T-helper 17 cell (primary cell): ENCODE measurements around the gene TAOK1. TPM values are rescaled to one million over a fixed set of nuclear protein-coding genes. Genes with fewer than 3 reads are reported as not detected.

Experiments
- total RNA-seq, 4 donors: library from RNA in 2 of 4; stranded (reverse) in 2 of 4; gene quantifications; one replicate each; pipeline ENCODE4 v1.2.3 and lab custom pipeline; 2022 to 2026

Gene TAOK1
- total RNA-seq, 2 donors from 2014 or later: 54.3 to 58.2 TPM

Other genes starting within 250 kb of the TAOK1 start
- 100 to 1,000 TPM; 142 to 153 TPM for gene MYO18A, start 210.0 kb upstream of the TAOK1 start, total RNA-seq
- not detected for gene CRYBA1, start 143.5 kb upstream of the TAOK1 start, total RNA-seq
- gene NUFIP2, start 96.2 kb upstream of the TAOK1 start, total RNA-seq: 10 to 100 TPM; 70.0 to 76.8 TPM
- 10 to 100 TPM; 14.2 to 15.6 TPM for gene ABHD15, start 176.7 kb downstream of the TAOK1 start, total RNA-seq
- 10 to 100 TPM; 92.2 to 98.6 TPM for gene TP53I13, start 178.3 kb downstream of the TAOK1 start, total RNA-seq
- 10 to 100 TPM; 45.4 to 48.3 TPM for gene GIT1, start 199.3 kb downstream of the TAOK1 start, total RNA-seq
- gene ANKRD13B, start 202.8 kb downstream of the TAOK1 start, total RNA-seq: 1 to 10 TPM; 5.9 to 7.9 TPM
- gene CORO6, start 232.5 kb downstream of the TAOK1 start, total RNA-seq: 1 to 10 TPM; 1.7 to 2.6 TPM